ENCODE data around the gene TMED6. TPM values are rescaled to one million over a fixed set of nuclear protein-coding genes. Genes with fewer than 3 reads are reported as not detected.

Gene TMED6
- total RNA-seq, 1 experiment from 2014 or later: 0.91 TPM

GRCh38 chr16:69396187-69397061, 44.8 kb upstream of the TMED6 start (continued):
- TF ChIP-seq REST (IDR thresholded peaks at IDR 0.05; ENCODE audit: low read depth): no peak
- TF ChIP-seq POLR2A (IDR thresholded peaks at IDR 0.05; ENCODE audit: borderline replicate concordance, extremely low read depth, insufficient read depth, insufficient read length): no peak
- TF ChIP-seq ELF1 (IDR thresholded peaks at IDR 0.05; ENCODE audit: borderline replicate concordance, low read depth): no peak
- peak; percentile 84 for TF ChIP-seq CEBPB (IDR thresholded peaks at IDR 0.05; ENCODE audit: low read depth)
- TF ChIP-seq MAX (IDR thresholded peaks at IDR 0.05): no peak
- peak; percentile 63 to 71 (median 63); a peak in 4 of 6 replicates for TF ChIP-seq CTCF (IDR thresholded peaks at IDR 0.05 in 2 of 3, conservative IDR thresholded peaks at IDR 0.05 in 1 of 3; ENCODE audit: borderline replicate concordance in 1 of 3, insufficient read depth in 1 of 3, low read depth in 2 of 3, low read length in 2 of 3)
- no peak for TF ChIP-seq SRF (IDR thresholded peaks at IDR 0.05; ENCODE audit: low read depth)
- TF ChIP-seq SIN3A (IDR thresholded peaks at IDR 0.05; ENCODE audit: low read depth): no peak
- TF ChIP-seq JUND (IDR thresholded peaks at IDR 0.05): no peak; the same call in 1 of the 2 replicates
